Measurements from ENCODE around the gene WBP2NL. TPM values are rescaled to one million over a fixed set of nuclear protein-coding genes. Genes with fewer than 3 reads are reported as not detected.
A peak's percentile ranks its signal among the peaks of the same experiment; 100 is the strongest.

WBP2NL gene
- total RNA-seq, 1 experiment from 2014 or later = 0.22 TPM

DNA sequence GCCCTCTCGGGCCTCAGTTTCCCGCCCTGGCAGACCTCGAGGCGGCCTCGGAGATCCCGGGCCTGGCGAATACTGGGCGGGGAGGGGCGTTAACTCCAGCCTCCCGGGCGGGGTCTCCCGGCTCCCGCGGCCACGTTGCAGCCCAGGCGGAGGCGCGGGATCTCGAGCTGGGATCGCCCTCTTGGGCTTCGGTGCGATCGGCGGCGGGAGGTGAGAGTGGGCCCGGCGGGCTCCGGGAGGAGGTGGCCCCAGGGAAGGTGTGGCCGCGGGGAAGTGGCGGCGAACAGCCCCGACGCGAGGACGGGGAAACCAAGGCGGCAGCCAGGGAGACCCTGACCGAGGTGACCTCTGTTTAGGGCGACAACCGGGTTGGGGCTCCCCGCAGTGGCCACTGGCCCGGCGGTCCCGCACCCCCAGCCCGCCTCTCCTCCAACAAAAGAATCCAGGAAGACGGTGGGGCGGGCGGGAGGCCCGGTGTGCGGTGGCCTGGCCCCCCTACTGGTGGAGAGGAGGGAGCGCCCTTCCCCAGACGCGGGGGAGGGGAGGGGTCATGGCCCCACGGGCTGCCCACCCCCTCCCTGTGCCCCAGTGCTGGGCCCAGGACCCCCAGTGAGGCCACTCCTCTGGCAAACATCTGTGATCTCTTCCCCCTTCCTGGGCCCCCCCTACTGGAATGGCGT, 75.7 kb downstream of the WBP2NL start, which contains the start of gene PHETA2:
Gene PHETA2, plus strand, starts transcription at position 117 of the 680 bp plus-strand sequence. CDS start 3,046 bp downstream, outside the sequence.
- H3K23ac ChIP-seq (ENCODE audit: insufficient read length, low read depth, low read length) = no peak within 1 kb of the TSS
- H2BK20ac ChIP-seq (ENCODE audit: low read depth, low read length, poor library complexity, severe bottlenecking) = no peak within 1 kb of the TSS
- H3K18ac ChIP-seq (ENCODE audit: insufficient read length, low read depth, low read length) = peak within 1 kb of the TSS; percentile 72
- Mint-ChIP-seq H3K4me1 (peaks cover 30 to 34% of the 10 kb centered on the region in 2 experiments), H3K27me3 (ENCODE audit: low read depth) (peaks cover 6% of the 10 kb centered on the region), H3K36me3 (ENCODE audit: insufficient read depth in 1 of 3, low read depth in 3 of 3) (no peaks in the 10 kb centered on the region; a peak in 1 of 7 replicates), H3K9me3 (no peaks in the 10 kb centered on the region), H3K27ac (peak within 1 kb of the TSS in 1 of 3 experiments; percentile 10; a peak in 2 of 7 replicates), H3K4me3 (peak within 1 kb of the TSS in 1 of 2 experiments; percentile 27; a peak in 2 of 5 replicates)
- no peaks in the 10 kb centered on the region for H3K27me3 ChIP-seq (ENCODE audit: insufficient read depth, low read length)
- H3K4ac ChIP-seq (ENCODE audit: low read depth, low read length) = no peak within 1 kb of the TSS
- no CpG with 5 or more reads among the region's 55 CpGs for WGBS (ENCODE audit: extremely low coverage, insufficient read length, low lambda C conversion rate)
- H3K79me1 ChIP-seq (ENCODE audit: insufficient read depth, low read depth, low read length, poor library complexity, severe bottlenecking) = no peaks in the 10 kb centered on the region
- H3K9me3 ChIP-seq (ENCODE audit: control insufficient read depth, low read depth, low read length) = no peaks in the 10 kb centered on the region
- TF ChIP-seq, protein P1, sequence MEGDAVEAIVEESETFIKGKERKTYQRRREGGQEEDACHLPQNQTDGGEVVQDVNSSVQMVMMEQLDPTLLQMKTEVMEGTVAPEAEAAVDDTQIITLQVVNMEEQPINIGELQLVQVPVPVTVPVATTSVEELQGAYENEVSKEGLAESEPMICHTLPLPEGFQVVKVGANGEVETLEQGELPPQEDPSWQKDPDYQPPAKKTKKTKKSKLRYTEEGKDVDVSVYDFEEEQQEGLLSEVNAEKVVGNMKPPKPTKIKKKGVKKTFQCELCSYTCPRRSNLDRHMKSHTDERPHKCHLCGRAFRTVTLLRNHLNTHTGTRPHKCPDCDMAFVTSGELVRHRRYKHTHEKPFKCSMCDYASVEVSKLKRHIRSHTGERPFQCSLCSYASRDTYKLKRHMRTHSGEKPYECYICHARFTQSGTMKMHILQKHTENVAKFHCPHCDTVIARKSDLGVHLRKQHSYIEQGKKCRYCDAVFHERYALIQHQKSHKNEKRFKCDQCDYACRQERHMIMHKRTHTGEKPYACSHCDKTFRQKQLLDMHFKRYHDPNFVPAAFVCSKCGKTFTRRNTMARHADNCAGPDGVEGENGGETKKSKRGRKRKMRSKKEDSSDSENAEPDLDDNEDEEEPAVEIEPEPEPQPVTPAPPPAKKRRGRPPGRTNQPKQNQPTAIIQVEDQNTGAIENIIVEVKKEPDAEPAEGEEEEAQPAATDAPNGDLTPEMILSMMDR (conservative IDR thresholded peaks at IDR 0.05) = peak; percentile 54
- no peak within 1 kb of the TSS for H2BK120ac ChIP-seq (ENCODE audit: low read depth, low read length, poor library complexity, severe bottlenecking)
- no peak within 1 kb of the TSS for H2AK5ac ChIP-seq (ENCODE audit: insufficient read length, low read length)
- H2BK15ac ChIP-seq (ENCODE audit: low read depth, low read length) = no peak within 1 kb of the TSS
- H3K9ac ChIP-seq (ENCODE audit: extremely low read depth, insufficient read length, low read length) = no peak within 1 kb of the TSS
- peak; percentile 48 for DNase-seq
- H4K91ac ChIP-seq (ENCODE audit: insufficient read length, low read depth, low read length) = no peak within 1 kb of the TSS
- no peak within 1 kb of the TSS for H2BK12ac ChIP-seq (ENCODE audit: insufficient read length, low read depth, low read length)
- H2AFZ ChIP-seq (ENCODE audit: low read length) = no peak within 1 kb of the TSS
- no peak within 1 kb of the TSS for H3K56ac ChIP-seq (ENCODE audit: insufficient read length, low read depth, low read length)
- peak within 1 kb of the TSS; percentile 95 for H3K14ac ChIP-seq (ENCODE audit: insufficient read depth, low read length)
- no peaks in the 10 kb centered on the region for H3K4me1 ChIP-seq (ENCODE audit: insufficient read depth, low read length)
- no peak within 1 kb of the TSS for H3K27ac ChIP-seq (ENCODE audit: insufficient read length, low read depth, low read length)
- H4K8ac ChIP-seq (replicated peaks; ENCODE audit: insufficient read length, low read depth, low read length) = no peak within 1 kb of the TSS
- H4K20me1 ChIP-seq (ENCODE audit: control insufficient read depth, insufficient read depth, insufficient read length) = no peaks in the 10 kb centered on the region
- H3K4me2 ChIP-seq (ENCODE audit: insufficient read depth, insufficient read length, low read length) = no peak within 1 kb of the TSS
- H3K79me2 ChIP-seq (ENCODE audit: insufficient read depth, low read length) = no peaks in the 10 kb centered on the region
- peaks cover 8% of the 10 kb centered on the region for H3K23me2 ChIP-seq (ENCODE audit: insufficient read length, low read depth, low read length, poor library complexity, severe bottlenecking)
- H4K5ac ChIP-seq (ENCODE audit: insufficient read length, low read depth, low read length) = no peak within 1 kb of the TSS
- H2BK5ac ChIP-seq (ENCODE audit: insufficient read length, low read length) = no peak within 1 kb of the TSS
- no peak within 1 kb of the TSS for H3T11ph ChIP-seq (ENCODE audit: low read length)
